Fibroblast of pulmonary artery (primary cell): ENCODE measurements around the gene MIA.

Experiments used
- DNase-seq: peaks from one replicate; pipeline ENCODE4 v3.0.0-alpha.2; 2010; ENCODE audit warnings: low read depth
- H3K4me3 ChIP-seq: replicated peaks from 2 replicates; pipeline ENCODE4 v1.5.1; 2011; ENCODE audit warnings: low read depth, mild to moderate bottlenecking, control low read depth, low read length, moderate library complexity
- CTCF ChIP-seq: IDR thresholded peaks from 2 replicates; pipeline ENCODE4 v1.5.1; 2011; ENCODE audit warnings: mild to moderate bottlenecking, control low read depth, low read length, inconsistent platforms; ENCODE audit errors: missing control alignments

MIA gene

GRCh38 chr19:40742886-40743285 lies 32.4 kb upstream of the MIA start:
- H3K4me3 ChIP-seq: no peak overlapping the region
- no peak for TF ChIP-seq CTCF
- no peak for DNase-seq

GRCh38 chr19:40743926-40744325 lies 31.4 kb upstream of the MIA start:
- no peak overlapping the region for H3K4me3 ChIP-seq
- TF ChIP-seq CTCF: no peak
- DNase-seq: no peak

- no peak for DNase-seq
- no peak for TF ChIP-seq CTCF
- no peak overlapping the region for H3K4me3 ChIP-seq
These were observed 30.5 kb upstream of the MIA start for GRCh38 chr19:40744554-40745401.

DNA sequence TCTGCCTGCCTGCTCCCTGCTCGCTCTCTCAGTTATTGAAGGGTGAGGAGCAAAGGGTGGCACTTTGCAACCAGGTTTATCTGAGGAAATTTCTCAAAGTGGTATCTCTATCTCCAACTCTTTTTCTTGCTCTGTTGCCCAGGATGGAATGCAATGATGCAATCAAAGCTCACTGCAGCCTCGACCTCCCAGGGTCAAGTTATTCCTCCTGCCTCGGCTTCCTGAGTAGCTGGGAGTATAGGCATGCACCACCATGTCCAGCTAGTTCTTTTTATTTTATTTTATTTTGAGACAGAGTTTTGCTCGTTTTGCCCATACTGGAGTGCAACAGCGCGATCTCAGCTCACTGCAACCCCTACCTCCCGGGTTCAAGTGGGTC lies 29.9 kb upstream of the MIA start:
- TF ChIP-seq CTCF: no peak
- DNase-seq: peak; percentile 70

DNA sequence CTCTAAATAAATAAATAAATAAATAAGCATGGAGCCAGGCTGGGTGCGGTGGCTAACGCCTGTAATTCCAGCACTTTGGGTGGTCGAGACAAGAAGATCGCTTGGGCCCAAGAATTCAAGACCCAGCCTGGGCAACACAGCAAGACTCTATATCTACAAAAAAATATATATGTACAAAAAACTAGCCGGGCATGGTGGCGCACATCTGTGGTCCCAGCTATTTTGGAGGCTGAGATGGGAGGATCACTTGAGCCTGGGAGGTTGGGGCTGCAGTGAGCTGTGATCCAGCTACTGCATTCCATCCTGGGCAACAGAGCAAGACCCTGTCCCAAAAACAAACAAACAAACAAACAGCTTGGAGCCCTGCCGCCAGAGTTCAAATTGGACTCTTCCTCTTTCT lies 27.8 kb upstream of the MIA start:
- no peak for TF ChIP-seq CTCF
- DNase-seq: no peak
- H3K4me3 ChIP-seq: no peak overlapping the region

More for the DNA sequence above, 29.9 kb upstream of the MIA start:
- H3K4me3 ChIP-seq: no peak overlapping the region

- DNase-seq: peak; percentile 100
- no peak for TF ChIP-seq CTCF
- H3K4me3 ChIP-seq: peak within 1 kb of the TSS; percentile 98
These were observed 25.1 kb upstream of the MIA start, which contains the start of gene ACTMAP for GRCh38 chr19:40750058-40750873. Gene ACTMAP (minus strand): TSS chr19:40750477. CDS start chr19:40749803, 674 bp downstream.
